ENCODE results near the gene PTPRA. TPM values are rescaled to one million over a fixed set of nuclear protein-coding genes. Genes with fewer than 3 reads are reported as not detected.

PTPRA gene
- total and polyA plus RNA-seq, 2 experiments from 2014 or later, result 45.1 to 51.8 TPM

GRCh38 chr20:2883726-2884637, 10.7 kb downstream of the PTPRA start:
- no peak for DNase-seq (ENCODE audit: low spot score)

GRCh38 chr20:2887715-2888114, 14.4 kb downstream of the PTPRA start:
- no peaks in the 10 kb centered on the region for H3K27me3 ChIP-seq
- TF ChIP-seq CTCF (IDR thresholded peaks at IDR 0.05; ENCODE audit: poor library complexity), result no peak
- no peak for TF ChIP-seq EZH2phosphoT487 (IDR thresholded peaks at IDR 0.05; ENCODE audit: low read depth, severe bottlenecking, unreplicated experiment)
- TF ChIP-seq EZH2 (IDR thresholded peaks at IDR 0.05; ENCODE audit: borderline replicate concordance), result no peak

More at GRCh38 chr20:2883726-2884637, 10.7 kb downstream of the PTPRA start:
- Histone ChIP-seq H2AFZ (no peak overlapping the region), H3K36me3 (replicated peaks; ENCODE audit: insufficient read depth, low read depth) (no peaks in the 10 kb centered on the region), H3K9me2 (replicated peaks; ENCODE audit: insufficient read depth) (no peaks in the 10 kb centered on the region), H3K4me3 (no peak overlapping the region), H4K20me1 (ENCODE audit: insufficient read depth, poor library complexity, severe bottlenecking) (peaks cover 43% of the 10 kb centered on the region), H3K4me1 (ENCODE audit: insufficient read depth) (peaks cover 2% of the 10 kb centered on the region), H3K9me3 (ENCODE audit: low read depth) (no peaks in the 10 kb centered on the region), H3K27me3 (no peaks in the 10 kb centered on the region), H3K79me2 (peaks cover 92% of the 10 kb centered on the region), H3K4me2 (no peak overlapping the region), H3K27ac (no peak overlapping the region)
- 89% methylated on average over 3 of the region's 3 CpGs for WGBS (ENCODE audit: low lambda C conversion rate, missing lambda C conversion rate)
- no peak for TF ChIP-seq EZH2phosphoT487 (IDR thresholded peaks at IDR 0.05; ENCODE audit: low read depth, severe bottlenecking, unreplicated experiment)
- TF ChIP-seq CTCF (IDR thresholded peaks at IDR 0.05; ENCODE audit: poor library complexity), result no peak
- no peak for TF ChIP-seq EZH2 (IDR thresholded peaks at IDR 0.05; ENCODE audit: borderline replicate concordance)

GRCh38 chr20:2888224-2888955, 15.1 kb downstream of the PTPRA start:
- Histone ChIP-seq H3K27ac (no peak overlapping the region), H3K4me2 (no peak overlapping the region), H3K4me3 (no peak overlapping the region), H3K4me1 (ENCODE audit: insufficient read depth) (no peaks in the 10 kb centered on the region), H3K36me3 (replicated peaks; ENCODE audit: insufficient read depth, low read depth) (no peaks in the 10 kb centered on the region), H3K27me3 (no peaks in the 10 kb centered on the region), H3K9me2 (replicated peaks; ENCODE audit: insufficient read depth) (no peaks in the 10 kb centered on the region), H3K79me2 (peaks cover 98% of the 10 kb centered on the region), H3K9me3 (ENCODE audit: low read depth) (no peaks in the 10 kb centered on the region), H4K20me1 (ENCODE audit: insufficient read depth, poor library complexity, severe bottlenecking) (peaks cover 35% of the 10 kb centered on the region), H2AFZ (no peak overlapping the region)
- DNase-seq (ENCODE audit: low spot score), result no peak
- TF ChIP-seq EZH2phosphoT487 (IDR thresholded peaks at IDR 0.05; ENCODE audit: low read depth, severe bottlenecking, unreplicated experiment) (no peak), EZH2 (IDR thresholded peaks at IDR 0.05; ENCODE audit: borderline replicate concordance) (no peak)
- over 99% methylated on average over 4 of the region's 4 CpGs for WGBS (ENCODE audit: low lambda C conversion rate, missing lambda C conversion rate)

More at GRCh38 chr20:2887715-2888114, 14.4 kb downstream of the PTPRA start:
- H3K4me2 ChIP-seq, result no peak overlapping the region
- no peak for DNase-seq (ENCODE audit: low spot score)
- peaks cover 35% of the 10 kb centered on the region for H4K20me1 ChIP-seq (ENCODE audit: insufficient read depth, poor library complexity, severe bottlenecking)
- H3K9me2 ChIP-seq (replicated peaks; ENCODE audit: insufficient read depth), result no peaks in the 10 kb centered on the region
- H3K9me3 ChIP-seq (ENCODE audit: low read depth), result no peaks in the 10 kb centered on the region
- peaks cover 96% of the 10 kb centered on the region for H3K79me2 ChIP-seq
- no peaks in the 10 kb centered on the region for H3K4me1 ChIP-seq (ENCODE audit: insufficient read depth)
- WGBS (ENCODE audit: low lambda C conversion rate, missing lambda C conversion rate), result 94% methylated on average over 3 of the region's 3 CpGs
- no peaks in the 10 kb centered on the region for H3K36me3 ChIP-seq (replicated peaks; ENCODE audit: insufficient read depth, low read depth)
- H3K27ac ChIP-seq, result no peak overlapping the region
- H3K4me3 ChIP-seq, result no peak overlapping the region
- no peak overlapping the region for H2AFZ ChIP-seq

Data from hepatocyte (in vitro differentiated cells).